SK-N-MC (cell line): ENCODE measurements around the gene PAM16.

ENCODE experiments used
- EZH2 ChIP-seq: fragments of 200-600 bp; sonication (generic); IDR thresholded peaks from one replicate; pipeline ENCODE4 v1.6.1; 2017; ENCODE audit warnings: antibody characterized with exemption
- POLR2AphosphoS5 ChIP-seq: IDR thresholded peaks from 2 replicates; pipeline ENCODE4 v1.6.1; 2012; ENCODE audit warnings: mild to moderate bottlenecking, low read depth, low read length, borderline replicate concordance

- TF ChIP-seq EZH2 = no peak
- no peak for TF ChIP-seq POLR2AphosphoS5
Observed at GRCh38 chr16:4319454-4320421, 31.4 kb downstream of the PAM16 start.
